ENCODE measurements around the gene DGCR8.

Gene DGCR8

GRCh38 chr22:20079745-20080444 lies at the start of gene DGCR8:
Gene DGCR8 (plus strand): TSS chr22:20080241. CDS start chr22:20085964, 5,723 bp downstream.
- peak; percentile 86 for DNase-seq (ENCODE audit: low spot score)

- no peak for DNase-seq (ENCODE audit: low spot score)
Observed at GRCh38 chr22:20031732-20032406, 48.2 kb upstream of the DGCR8 start.

GRCh38 chr22:20032407-20032991 lies 47.5 kb upstream of the DGCR8 start:
- no peak for DNase-seq (ENCODE audit: low spot score)

GRCh38 chr22:20033045-20033706 lies 46.9 kb upstream of the DGCR8 start:
- DNase-seq (ENCODE audit: low spot score), result no peak

- no peak for DNase-seq (ENCODE audit: low spot score)
Observed at GRCh38 chr22:20034143-20034542, 45.9 kb upstream of the DGCR8 start.

- DNase-seq (ENCODE audit: low spot score), result peak; percentile 70
Observed at GRCh38 chr22:20035375-20036083, 44.5 kb upstream of the DGCR8 start.

- no peak for DNase-seq (ENCODE audit: low spot score)
Observed at GRCh38 chr22:20036084-20036482, 44.0 kb upstream of the DGCR8 start.

GRCh38 chr22:20036535-20037392 lies 43.3 kb upstream of the DGCR8 start:
- DNase-seq (ENCODE audit: low spot score), result no peak

- DNase-seq (ENCODE audit: low spot score), result no peak
Observed at GRCh38 chr22:20037419-20037818, 42.6 kb upstream of the DGCR8 start.

GRCh38 chr22:20038574-20038973 lies 41.5 kb upstream of the DGCR8 start:
- no peak for DNase-seq (ENCODE audit: low spot score)

- no peak for DNase-seq (ENCODE audit: low spot score)
Observed at GRCh38 chr22:20039683-20040325, 40.2 kb upstream of the DGCR8 start.

- DNase-seq (ENCODE audit: low spot score), result no peak
Observed at GRCh38 chr22:20040327-20041200, 39.5 kb upstream of the DGCR8 start.

GRCh38 chr22:20043057-20043996 lies 36.7 kb upstream of the DGCR8 start:
- DNase-seq (ENCODE audit: low spot score), result no peak

- DNase-seq (ENCODE audit: low spot score), result no peak
Observed at GRCh38 chr22:20043997-20044342, 36.1 kb upstream of the DGCR8 start.

- DNase-seq (ENCODE audit: low spot score), result no peak
Observed at GRCh38 chr22:20044495-20045151, 35.4 kb upstream of the DGCR8 start.

GRCh38 chr22:20046730-20047129 lies 33.3 kb upstream of the DGCR8 start:
- DNase-seq (ENCODE audit: low spot score), result no peak

GRCh38 chr22:20051927-20052308 lies 28.1 kb upstream of the DGCR8 start:
- DNase-seq (ENCODE audit: low spot score), result no peak

All from hematopoietic multipotent progenitor cell treated with erythropoietin and hydrocortisone succinate and interleukin-3 and kit ligand, for 15 days (in vitro differentiated cells).